Omental fat pad (tissue), 4 donors: ENCODE data around the gene KCNJ6. TPM values are rescaled to one million over a fixed set of nuclear protein-coding genes. Genes with fewer than 3 reads are reported as not detected.

Source experiments
- ATAC-seq: fragments of 150-250 bp; one replicate; pipeline ENCODE4 v1.9.1; 2016; ENCODE audit warnings: mild to moderate bottlenecking, moderate library complexity; ENCODE audit not compliant: low FRiP score
- DNase-seq: peaks from one replicate; pipeline ENCODE4 v3.0.0-alpha.2; 2019; ENCODE audit warnings: low spot score
- total RNA-seq, 4 donors: library from RNA; depleted of rRNA; stranded (reverse); fragments of >200 nt; gene quantifications; one replicate each; pipeline ENCODE4 v1.1.0, GENCODE V29; 2016
- TF ChIP-seq, protein P1 (sequence below), 3 donors: fragments of 450-650 bp; IDR thresholded peaks; one replicate each; pipeline ENCODE4 v1.5.1; 2016 to 2017; ENCODE audit warnings: antibody characterized with exemption in 3 of 3, mild to moderate bottlenecking in 3 of 3, moderate library complexity in 2 of 3

Gene KCNJ6, protein sequence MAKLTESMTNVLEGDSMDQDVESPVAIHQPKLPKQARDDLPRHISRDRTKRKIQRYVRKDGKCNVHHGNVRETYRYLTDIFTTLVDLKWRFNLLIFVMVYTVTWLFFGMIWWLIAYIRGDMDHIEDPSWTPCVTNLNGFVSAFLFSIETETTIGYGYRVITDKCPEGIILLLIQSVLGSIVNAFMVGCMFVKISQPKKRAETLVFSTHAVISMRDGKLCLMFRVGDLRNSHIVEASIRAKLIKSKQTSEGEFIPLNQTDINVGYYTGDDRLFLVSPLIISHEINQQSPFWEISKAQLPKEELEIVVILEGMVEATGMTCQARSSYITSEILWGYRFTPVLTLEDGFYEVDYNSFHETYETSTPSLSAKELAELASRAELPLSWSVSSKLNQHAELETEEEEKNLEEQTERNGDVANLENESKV
- not detected for total RNA-seq

DNA sequence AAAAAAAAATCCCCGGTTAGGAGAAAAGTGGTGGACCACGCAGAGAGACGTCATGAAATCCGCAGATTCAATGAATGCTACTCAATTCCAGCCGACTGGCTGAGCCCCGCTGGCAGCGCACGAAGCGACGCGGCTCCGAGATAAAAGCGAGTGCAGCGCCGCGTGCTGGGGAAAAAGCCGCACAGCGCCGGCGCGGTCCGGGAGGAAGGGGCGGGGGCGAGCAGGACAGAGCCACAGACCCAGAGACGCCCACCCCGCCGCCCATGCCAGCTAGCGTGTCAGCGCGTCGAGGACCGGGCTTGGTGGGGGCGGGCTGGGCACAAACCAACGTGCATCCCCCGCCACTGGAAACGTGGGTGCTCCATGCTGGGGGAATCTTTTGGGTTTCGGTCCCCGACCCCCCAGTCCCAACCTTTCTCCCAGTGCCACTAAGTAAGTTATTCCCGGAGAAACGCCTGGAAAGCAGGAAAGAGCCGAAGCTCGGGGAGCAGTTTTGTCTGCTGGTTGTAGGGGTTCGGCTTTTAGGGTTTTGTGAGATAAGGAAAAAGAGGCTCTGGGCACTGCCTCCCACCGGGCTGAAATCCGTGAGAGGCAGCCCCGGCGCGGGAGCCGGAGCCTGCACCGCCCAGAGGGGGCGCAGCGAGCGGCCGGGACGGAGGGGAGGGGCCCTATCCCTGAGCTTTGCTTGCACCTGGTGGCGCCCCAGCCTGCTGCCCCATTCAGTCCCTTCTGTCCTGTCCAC lies at the start of gene KCNJ6:
Gene KCNJ6, minus strand, starts transcription at position 148 of the 742 bp plus-strand sequence. CDS start 75,775 bp downstream, outside the sequence.
- TF ChIP-seq, protein P1, sequence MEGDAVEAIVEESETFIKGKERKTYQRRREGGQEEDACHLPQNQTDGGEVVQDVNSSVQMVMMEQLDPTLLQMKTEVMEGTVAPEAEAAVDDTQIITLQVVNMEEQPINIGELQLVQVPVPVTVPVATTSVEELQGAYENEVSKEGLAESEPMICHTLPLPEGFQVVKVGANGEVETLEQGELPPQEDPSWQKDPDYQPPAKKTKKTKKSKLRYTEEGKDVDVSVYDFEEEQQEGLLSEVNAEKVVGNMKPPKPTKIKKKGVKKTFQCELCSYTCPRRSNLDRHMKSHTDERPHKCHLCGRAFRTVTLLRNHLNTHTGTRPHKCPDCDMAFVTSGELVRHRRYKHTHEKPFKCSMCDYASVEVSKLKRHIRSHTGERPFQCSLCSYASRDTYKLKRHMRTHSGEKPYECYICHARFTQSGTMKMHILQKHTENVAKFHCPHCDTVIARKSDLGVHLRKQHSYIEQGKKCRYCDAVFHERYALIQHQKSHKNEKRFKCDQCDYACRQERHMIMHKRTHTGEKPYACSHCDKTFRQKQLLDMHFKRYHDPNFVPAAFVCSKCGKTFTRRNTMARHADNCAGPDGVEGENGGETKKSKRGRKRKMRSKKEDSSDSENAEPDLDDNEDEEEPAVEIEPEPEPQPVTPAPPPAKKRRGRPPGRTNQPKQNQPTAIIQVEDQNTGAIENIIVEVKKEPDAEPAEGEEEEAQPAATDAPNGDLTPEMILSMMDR (IDR thresholded peaks at IDR 0.05): no peak
- DNase-seq (no peak), ATAC-seq (no peak)

DNA sequence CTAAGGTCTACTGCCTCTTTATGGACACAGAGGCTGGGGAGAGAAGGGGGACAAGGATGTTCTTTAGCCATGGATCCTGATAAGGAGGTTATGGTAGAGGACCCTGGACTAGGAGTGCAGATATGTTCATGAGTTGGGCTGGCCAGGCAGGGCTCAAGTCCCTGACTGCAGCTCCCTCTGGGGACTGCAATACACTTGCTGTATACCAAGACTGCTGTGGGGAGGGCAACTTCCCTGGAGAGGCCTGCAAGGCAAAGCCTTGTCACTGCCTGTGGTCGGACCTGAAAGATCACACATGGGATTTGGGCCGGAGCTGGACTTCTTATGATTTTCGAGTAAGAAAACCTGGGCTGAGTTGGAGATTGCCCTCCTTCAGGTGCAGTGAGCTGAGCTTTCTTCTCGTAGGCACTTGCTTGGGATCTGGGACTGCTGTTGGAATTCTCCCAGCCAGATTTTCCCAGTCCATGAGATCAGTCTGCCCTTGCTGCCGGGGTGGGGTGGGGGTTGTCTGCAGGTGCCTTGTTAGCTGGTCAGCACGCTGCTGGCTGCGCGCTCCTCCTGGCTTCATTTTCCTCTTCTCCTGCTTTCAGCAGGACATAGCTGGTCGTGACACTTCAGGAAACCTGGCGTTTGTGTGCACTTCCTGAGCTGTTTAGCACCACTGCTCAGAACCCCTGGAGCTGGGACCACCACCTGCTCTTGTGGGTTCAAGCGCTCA lies 49.0 kb upstream of the KCNJ6 start:
- DNase-seq: no peak
- no peak for ATAC-seq
- TF ChIP-seq, protein P1 (IDR thresholded peaks at IDR 0.05): no peak

DNA sequence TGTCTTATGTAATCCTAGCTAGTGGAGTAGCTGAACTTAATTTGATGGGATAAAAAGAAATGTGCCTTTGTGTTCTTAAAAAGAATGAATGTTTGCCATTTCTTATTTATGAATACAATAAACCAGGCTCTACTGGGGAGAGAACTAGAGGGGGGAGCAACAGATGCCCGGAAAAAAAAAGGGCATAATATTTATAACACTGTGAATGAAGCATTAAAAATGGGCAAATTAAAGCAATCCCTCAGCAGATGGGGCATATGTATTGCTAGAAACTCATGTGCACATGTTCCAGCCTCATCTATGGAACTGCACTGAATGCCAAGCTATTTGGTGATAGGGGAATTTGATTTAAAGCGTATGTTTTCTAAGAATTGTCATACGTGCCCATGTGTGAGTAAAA lies 42.3 kb upstream of the KCNJ6 start:
- DNase-seq (no peak), ATAC-seq (no peak)
- TF ChIP-seq, protein P1 (IDR thresholded peaks at IDR 0.05): no peak

DNA sequence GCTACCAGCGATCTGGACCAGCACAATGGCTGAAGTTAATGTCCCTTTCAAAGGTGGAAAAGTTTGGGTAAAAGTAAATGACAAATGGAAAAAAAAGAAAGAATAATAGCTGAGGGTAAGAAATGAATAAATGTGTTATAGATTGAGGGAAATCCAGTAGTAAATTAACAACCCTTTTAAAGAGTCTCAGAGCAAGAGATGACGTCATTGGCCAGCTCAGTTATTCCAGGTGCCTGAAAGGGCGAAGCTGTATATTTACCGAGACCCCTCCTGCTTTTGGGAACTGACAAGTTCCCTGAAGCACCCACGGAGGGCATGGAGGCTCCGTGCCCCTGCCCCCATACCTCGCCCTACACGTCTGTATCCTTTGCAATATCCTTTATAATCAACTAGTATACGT lies 40.5 kb upstream of the KCNJ6 start:
- ATAC-seq (no peak), DNase-seq (no peak)
- TF ChIP-seq, protein P1 (IDR thresholded peaks at IDR 0.05): no peak

DNA sequence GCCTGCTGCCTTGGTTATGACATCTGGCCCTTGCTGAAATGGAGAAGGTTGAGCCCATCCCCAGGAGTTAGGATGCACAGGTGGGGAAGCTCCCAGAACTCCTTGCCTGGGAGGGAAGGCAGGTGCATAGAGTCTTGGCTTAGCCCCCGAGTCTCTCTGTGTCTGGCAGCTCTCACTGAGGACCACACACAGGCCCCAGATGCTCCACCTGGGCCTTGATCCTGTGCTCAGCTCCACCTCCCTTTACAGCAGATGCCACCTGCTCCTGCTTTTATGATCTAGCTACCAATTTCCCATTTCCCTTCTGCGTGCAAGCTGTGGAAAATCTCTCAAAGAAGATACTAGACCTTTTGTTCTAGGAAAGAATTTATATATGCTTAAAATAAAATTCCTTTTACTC lies 28.8 kb upstream of the KCNJ6 start:
- ATAC-seq: no peak
- DNase-seq: no peak
- TF ChIP-seq, protein P1 (IDR thresholded peaks at IDR 0.05): no peak

DNA sequence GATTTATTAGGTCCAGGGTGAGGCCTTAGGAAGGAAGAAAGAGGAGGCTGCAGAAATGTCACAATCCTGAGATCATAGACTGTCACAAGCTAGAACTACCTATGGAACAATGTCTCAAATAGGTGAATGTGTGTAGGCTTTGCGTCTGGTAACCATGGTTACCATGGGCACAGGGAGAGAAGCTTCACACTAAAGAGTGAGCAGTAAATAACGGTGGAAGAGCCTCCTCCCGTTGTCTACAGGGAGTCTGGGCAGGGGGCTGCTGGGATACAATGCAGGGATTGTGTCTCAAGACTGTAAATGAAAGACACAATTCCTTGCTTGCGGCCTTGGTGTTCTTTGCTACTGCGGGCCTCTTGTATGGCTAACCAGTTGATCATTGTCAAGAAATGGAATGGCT lies 28.2 kb upstream of the KCNJ6 start:
- no peak for DNase-seq
- no peak for ATAC-seq
- TF ChIP-seq, protein P1 (IDR thresholded peaks at IDR 0.05): no peak
